Muscle layer of duodenum (tissue), 2 donors: ENCODE measurements around the gene C1QTNF7.

Experiments used
- H3K27ac ChIP-seq: one replicate; pipeline ENCODE4 v1.7.0; 2013; ENCODE audit warnings: mild to moderate bottlenecking, low read length
- H3K27me3 ChIP-seq: one replicate; pipeline ENCODE4 v1.7.0; 2013; ENCODE audit warnings: low read depth, mild to moderate bottlenecking, control low read depth, low read length
- H3K36me3 ChIP-seq, 2 donors: one replicate each; pipeline ENCODE4 v1.7.0; 2013; ENCODE audit warnings: low read length in 2 of 2, control low read depth in 1 of 2, mild to moderate bottlenecking in 1 of 2; ENCODE audit not compliant: insufficient read depth in 2 of 2, control insufficient read depth in 1 of 2
- H3K4me1 ChIP-seq, 2 donors: one replicate each; pipeline ENCODE4 v1.7.0; 2013; ENCODE audit warnings: low read length in 2 of 2, mild to moderate bottlenecking in 2 of 2, control low read depth in 1 of 2, moderate library complexity in 1 of 2; ENCODE audit not compliant: insufficient read depth in 2 of 2, control insufficient read depth in 1 of 2
- H3K4me3 ChIP-seq, 2 donors: one replicate each; pipeline ENCODE4 v1.7.0; 2013; ENCODE audit warnings: low read length in 2 of 2, low read depth in 1 of 2, mild to moderate bottlenecking in 1 of 2
- H3K9me3 ChIP-seq, 2 donors: one replicate each; pipeline ENCODE4 v1.7.0; 2013; ENCODE audit warnings: low read length in 2 of 2, control low read depth in 1 of 2, mild to moderate bottlenecking in 1 of 2; ENCODE audit not compliant: control insufficient read depth in 1 of 2
- donor health status: healthy.

C1QTNF7 gene

GRCh38 chr4:15488658-15489470 lies 61.0 kb downstream of the C1QTNF7 start:
- Histone ChIP-seq H3K27ac (no peak overlapping the region), H3K4me3 (no peak overlapping the region), H3K36me3 (peaks cover 2 to 36% of the 10 kb centered on the region in 2 donors), H3K9me3 (peaks cover 0 to 7% of the 10 kb centered on the region in 2 donors), H3K4me1 (no peaks in the 10 kb centered on the region), H3K27me3 (no peaks in the 10 kb centered on the region)

- H3K4me1 ChIP-seq = no peaks in the 10 kb centered on the region
- no peaks in the 10 kb centered on the region for H3K27me3 ChIP-seq
- H3K27ac ChIP-seq = no peak overlapping the region
- peaks cover 0 to 7% of the 10 kb centered on the region in 2 donors for H3K9me3 ChIP-seq
- H3K4me3 ChIP-seq = no peak overlapping the region
- peaks cover 0 to 32% of the 10 kb centered on the region in 2 donors for H3K36me3 ChIP-seq
Observed at GRCh38 chr4:15489551-15489950, 61.7 kb downstream of the C1QTNF7 start.

GRCh38 chr4:15493411-15493810 lies 65.6 kb downstream of the C1QTNF7 start:
- Histone ChIP-seq H3K9me3 (no peaks in the 10 kb centered on the region), H3K27me3 (no peaks in the 10 kb centered on the region), H3K4me1 (peaks cover 0 to 4% of the 10 kb centered on the region in 2 donors), H3K36me3 (peaks cover 0 to 26% of the 10 kb centered on the region in 2 donors), H3K4me3 (no peak overlapping the region), H3K27ac (no peak overlapping the region)

GRCh38 chr4:15495621-15496020 lies 67.8 kb downstream of the C1QTNF7 start:
- no peak overlapping the region for H3K4me3 ChIP-seq
- H3K27ac ChIP-seq = no peak overlapping the region
- no peaks in the 10 kb centered on the region for H3K9me3 ChIP-seq
- H3K4me1 ChIP-seq = peaks cover 0 to 4% of the 10 kb centered on the region in 2 donors
- H3K27me3 ChIP-seq = no peaks in the 10 kb centered on the region
- H3K36me3 ChIP-seq = peaks cover 0 to 15% of the 10 kb centered on the region in 2 donors
